NB4 (cell line): ENCODE measurements around the gene SH3GLB1.

Source experiments
- DNase-seq: peaks from one replicate; pipeline ENCODE4 v3.0.0; 2010; ENCODE audit warnings: low read depth
- H3K4me3 ChIP-seq: one replicate; pipeline ENCODE4 v1.5.1; 2011; ENCODE audit warnings: mild to moderate bottlenecking, low read depth, low read length, moderate library complexity
- MYC ChIP-seq: IDR thresholded peaks from 2 replicates; pipeline ENCODE4 v1.6.1; 2011; ENCODE audit warnings: low read depth, low read length
- POLR2A ChIP-seq: IDR thresholded peaks from 2 replicates; pipeline ENCODE4 v1.6.1; 2011; ENCODE audit warnings: mild to moderate bottlenecking; ENCODE audit not compliant: insufficient read length; ENCODE audit errors: extremely low read depth
- TF ChIP-seq, protein P1 (sequence below): IDR thresholded peaks from 2 replicates; pipeline ENCODE4 v1.6.1; 2011; ENCODE audit warnings: low read depth, low read length
- TF ChIP-seq, protein P2 (sequence below): IDR thresholded peaks from one replicate; pipeline ENCODE4 v1.5.1; 2012; ENCODE audit warnings: low read depth, low read length

Gene SH3GLB1

DNA sequence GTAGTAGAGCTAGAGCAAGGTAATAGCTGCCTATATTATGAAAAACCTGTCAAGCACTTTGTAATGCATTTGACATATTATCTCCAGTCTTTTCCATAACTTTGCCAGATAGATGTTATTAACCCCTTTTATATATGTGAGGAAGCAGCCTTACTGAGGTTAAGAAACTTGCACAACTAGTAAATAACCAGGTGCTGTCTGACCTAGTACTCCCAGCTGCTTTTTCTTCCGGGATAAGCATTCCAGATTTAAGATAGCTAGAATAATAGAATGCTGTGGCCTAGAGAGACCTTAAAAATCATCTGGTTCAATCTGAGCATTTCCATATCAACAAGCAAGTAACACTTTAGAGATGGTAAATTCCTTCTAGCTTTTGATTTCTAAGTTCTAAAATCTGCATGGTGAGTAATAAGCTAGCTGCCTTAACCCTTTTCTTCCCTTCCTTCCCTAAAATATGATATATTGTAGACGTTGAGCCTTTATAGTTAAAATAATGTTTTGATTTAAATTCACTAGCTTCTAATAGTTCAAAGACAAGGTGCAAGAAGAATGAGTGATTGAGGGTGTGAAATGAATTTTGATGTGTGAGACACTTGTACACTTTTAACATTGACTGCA is 1.8 kb downstream of the SH3GLB1 start:
- no peak for TF ChIP-seq POLR2A
- TF ChIP-seq, protein P1, sequence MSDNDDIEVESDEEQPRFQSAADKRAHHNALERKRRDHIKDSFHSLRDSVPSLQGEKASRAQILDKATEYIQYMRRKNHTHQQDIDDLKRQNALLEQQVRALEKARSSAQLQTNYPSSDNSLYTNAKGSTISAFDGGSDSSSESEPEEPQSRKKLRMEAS, result no peak
- H3K4me3 ChIP-seq, result peak overlapping the region; percentile 78
- no peak for DNase-seq

DNA sequence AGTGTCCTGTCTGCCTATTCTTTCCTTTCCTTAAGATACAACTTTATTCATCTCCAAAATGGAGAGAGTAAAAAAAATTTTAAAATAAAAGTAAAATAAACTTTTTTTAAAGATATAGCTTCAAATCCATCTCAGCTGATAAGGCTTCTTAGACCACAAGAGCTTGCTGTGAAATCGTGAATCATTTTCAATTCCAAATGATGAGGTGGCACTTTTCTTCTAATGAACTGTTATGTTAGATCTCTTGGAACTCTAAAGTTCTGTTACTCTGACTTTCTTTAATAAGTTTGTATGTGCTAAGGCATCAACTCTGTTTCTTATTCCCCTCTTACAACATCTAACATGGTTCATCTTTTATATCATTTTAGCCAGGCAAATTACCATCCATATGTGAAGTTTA is 4.5 kb downstream of the SH3GLB1 start:
- no peak for DNase-seq
- no peak overlapping the region for H3K4me3 ChIP-seq
- TF ChIP-seq POLR2A (no peak), MYC (no peak)
- TF ChIP-seq, protein P1, result no peak
- TF ChIP-seq, protein P2, sequence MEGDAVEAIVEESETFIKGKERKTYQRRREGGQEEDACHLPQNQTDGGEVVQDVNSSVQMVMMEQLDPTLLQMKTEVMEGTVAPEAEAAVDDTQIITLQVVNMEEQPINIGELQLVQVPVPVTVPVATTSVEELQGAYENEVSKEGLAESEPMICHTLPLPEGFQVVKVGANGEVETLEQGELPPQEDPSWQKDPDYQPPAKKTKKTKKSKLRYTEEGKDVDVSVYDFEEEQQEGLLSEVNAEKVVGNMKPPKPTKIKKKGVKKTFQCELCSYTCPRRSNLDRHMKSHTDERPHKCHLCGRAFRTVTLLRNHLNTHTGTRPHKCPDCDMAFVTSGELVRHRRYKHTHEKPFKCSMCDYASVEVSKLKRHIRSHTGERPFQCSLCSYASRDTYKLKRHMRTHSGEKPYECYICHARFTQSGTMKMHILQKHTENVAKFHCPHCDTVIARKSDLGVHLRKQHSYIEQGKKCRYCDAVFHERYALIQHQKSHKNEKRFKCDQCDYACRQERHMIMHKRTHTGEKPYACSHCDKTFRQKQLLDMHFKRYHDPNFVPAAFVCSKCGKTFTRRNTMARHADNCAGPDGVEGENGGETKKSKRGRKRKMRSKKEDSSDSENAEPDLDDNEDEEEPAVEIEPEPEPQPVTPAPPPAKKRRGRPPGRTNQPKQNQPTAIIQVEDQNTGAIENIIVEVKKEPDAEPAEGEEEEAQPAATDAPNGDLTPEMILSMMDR, result no peak

DNA sequence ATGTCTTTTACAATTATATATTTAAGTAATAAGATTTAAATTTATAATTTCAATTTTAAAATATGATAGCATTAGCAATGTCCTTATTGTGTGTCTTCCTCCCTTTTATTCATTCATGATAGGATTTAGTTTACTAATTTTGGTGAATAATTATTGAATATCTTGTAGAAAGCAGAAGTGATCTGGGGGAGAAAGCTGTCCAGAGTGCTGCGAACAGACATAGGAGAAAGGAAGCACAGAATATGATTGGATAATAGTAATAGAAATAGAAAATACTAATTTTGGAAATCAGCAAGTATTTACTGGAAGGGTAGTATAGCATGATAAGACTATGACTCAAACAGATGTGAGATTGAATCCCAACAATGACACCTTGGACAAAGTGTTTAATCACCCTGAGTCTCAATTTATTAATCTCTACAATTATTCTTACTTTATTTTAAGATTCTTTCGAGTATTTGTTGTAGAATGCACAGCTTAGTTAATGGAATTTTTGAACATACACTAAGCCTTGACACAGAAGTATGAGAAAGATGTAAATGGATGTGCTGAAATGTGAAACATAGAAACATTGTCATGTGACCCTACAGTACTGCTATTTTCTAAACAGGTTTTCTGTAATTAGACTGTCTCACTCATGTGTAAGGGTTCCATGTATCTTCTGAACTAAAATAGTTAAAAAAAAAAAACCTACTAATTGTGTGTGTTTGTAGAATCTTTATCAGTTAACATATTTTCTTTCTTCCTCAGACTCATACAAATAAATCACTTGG is 7.9 kb downstream of the SH3GLB1 start:
- TF ChIP-seq, protein P2, result no peak
- TF ChIP-seq, protein P1, result no peak
- TF ChIP-seq MYC, result no peak
- no peak for TF ChIP-seq POLR2A
- DNase-seq, result no peak
- no peak overlapping the region for H3K4me3 ChIP-seq

DNA sequence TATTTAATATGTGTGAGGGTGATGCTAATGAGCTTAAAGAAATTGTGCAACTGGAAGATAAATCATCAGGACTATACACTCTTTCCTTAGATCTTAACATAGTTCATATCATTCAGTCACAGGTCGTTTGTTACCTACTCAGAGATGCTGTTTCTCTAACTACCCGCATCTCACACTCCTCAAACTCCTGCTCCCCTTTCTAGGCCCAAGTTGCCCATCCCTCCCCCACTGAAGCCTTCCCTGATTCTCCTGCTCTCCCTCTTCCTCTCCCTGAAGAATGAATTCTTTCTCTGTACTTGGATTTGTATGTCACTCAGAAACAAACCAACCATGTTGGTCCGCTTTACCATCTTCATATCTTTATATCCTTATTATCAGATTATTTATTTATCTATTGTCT is 9.1 kb downstream of the SH3GLB1 start:
- no peak overlapping the region for H3K4me3 ChIP-seq
- TF ChIP-seq POLR2A (no peak), MYC (no peak)
- TF ChIP-seq, protein P2, result no peak
- TF ChIP-seq, protein P1, result no peak
- DNase-seq, result no peak

DNA sequence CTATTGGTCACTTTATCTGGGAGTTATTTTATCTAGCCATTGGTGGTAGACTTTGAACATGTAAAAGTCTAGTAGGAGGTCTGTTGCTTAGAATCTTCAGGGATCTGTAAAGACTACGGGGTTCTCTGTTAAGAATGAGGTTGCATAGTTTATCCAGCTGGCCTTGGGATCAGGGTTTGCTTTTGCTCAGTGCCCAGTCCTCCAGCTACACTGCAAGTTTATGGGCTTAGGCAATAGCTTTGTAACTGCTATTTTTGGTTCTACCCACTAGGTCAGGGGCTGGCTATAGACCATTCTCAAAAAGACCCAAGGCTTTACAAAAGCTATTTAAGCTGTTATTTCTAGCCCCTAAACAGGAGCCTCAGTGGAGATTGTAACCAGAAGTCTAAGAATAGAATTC is 9.8 kb downstream of the SH3GLB1 start:
- peak; percentile 37 for DNase-seq
- TF ChIP-seq MYC, result no peak
- TF ChIP-seq, protein P2, result no peak
- no peak for TF ChIP-seq POLR2A
- TF ChIP-seq, protein P1, result no peak
- no peak overlapping the region for H3K4me3 ChIP-seq

DNA sequence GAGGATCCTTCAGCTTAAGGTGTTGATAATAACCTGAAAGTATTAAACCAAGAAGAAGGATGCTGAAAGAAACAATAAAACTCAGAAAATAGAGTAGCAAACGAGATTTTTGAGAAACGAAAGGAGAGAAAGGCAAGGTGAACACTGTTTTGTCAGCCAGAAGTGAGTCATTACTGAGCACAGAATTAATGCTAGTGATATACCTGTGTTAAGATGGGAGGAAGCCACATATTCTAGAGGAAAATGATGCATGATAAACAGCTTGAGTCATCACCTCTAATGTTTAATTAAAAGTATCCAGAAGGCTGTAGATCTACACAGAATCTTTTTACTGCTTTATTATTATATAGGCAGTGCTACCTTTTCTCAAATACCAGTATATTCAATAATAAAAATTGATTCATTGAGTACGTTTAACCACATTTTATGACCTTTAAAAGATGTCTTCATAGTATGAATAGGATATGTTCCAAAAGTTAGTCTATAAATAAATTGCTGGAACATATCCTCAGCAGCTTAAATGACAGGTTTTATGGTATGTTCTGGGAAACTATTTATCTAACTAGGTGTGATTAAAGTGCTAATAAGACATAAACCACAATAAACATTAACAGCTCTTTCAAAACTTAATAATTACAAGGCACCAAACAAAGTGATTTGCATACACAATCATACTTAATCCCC is 10.3 kb downstream of the SH3GLB1 start:
- H3K4me3 ChIP-seq, result no peak overlapping the region
- DNase-seq, result no peak
- TF ChIP-seq MYC, result no peak
- TF ChIP-seq POLR2A, result no peak
- TF ChIP-seq, protein P1, result no peak
- TF ChIP-seq, protein P2, result no peak
